Neural progenitor cell (in vitro differentiated cells): ENCODE results near the gene OTUD1. TPM values are rescaled to one million over a fixed set of nuclear protein-coding genes. Genes with fewer than 3 reads are reported as not detected.

Source experiments
- DNase-seq: peaks from one replicate; pipeline ENCODE4 v3.0.0-alpha.2; 2016; ENCODE audit warnings: low spot score
- H2AFZ ChIP-seq: fragments of 200-600 bp; sonication (generic); replicated peaks from 2 replicates; pipeline ENCODE4 v1.6.1; 2016; ENCODE audit warnings: antibody characterized with exemption
- H3F3A ChIP-seq: fragments of 200-600 bp; sonication (generic); 2 replicates; pipeline ENCODE4 v1.6.1; 2016; ENCODE audit warnings: antibody characterized with exemption, low read depth
- H3K27ac ChIP-seq: fragments of 200-600 bp; sonication (generic); 2 replicates; pipeline ENCODE4 v1.5.1; 2016; ENCODE audit warnings: mild to moderate bottlenecking
- H3K27me3 ChIP-seq: fragments of 200-600 bp; sonication (generic); 2 replicates; pipeline ENCODE4 v1.6.1; 2016; ENCODE audit warnings: mild to moderate bottlenecking, moderate library complexity
- H3K36me3 ChIP-seq: fragments of 200-600 bp; sonication (generic); 2 replicates; pipeline ENCODE4 v1.5.1; 2016
- H3K4me1 ChIP-seq: fragments of 200-600 bp; sonication (generic); 2 replicates; pipeline ENCODE4 v1.6.1; 2016; ENCODE audit warnings: mixed run types
- H3K4me2 ChIP-seq: fragments of 200-600 bp; sonication (generic); 2 replicates; pipeline ENCODE4 v1.6.1; 2016
- H3K4me3 ChIP-seq: fragments of 200-600 bp; sonication (generic); 2 replicates; pipeline ENCODE4 v1.5.1; 2016
- H3K79me2 ChIP-seq: fragments of 200-600 bp; sonication (generic); 2 replicates; pipeline ENCODE4 v1.6.1; 2016; ENCODE audit warnings: low read depth
- H3K9ac ChIP-seq: fragments of 200-600 bp; sonication (generic); 2 replicates; pipeline ENCODE4 v1.6.1; 2016
- H3K9me3 ChIP-seq: fragments of 200-600 bp; sonication (generic); 2 replicates; pipeline ENCODE4 v1.5.1; 2016; ENCODE audit warnings: low read depth
- H4K20me1 ChIP-seq: fragments of 200-600 bp; sonication (generic); 2 replicates; pipeline ENCODE4 v1.6.1; 2016; ENCODE audit warnings: low read depth
- H3K27ac Mint-ChIP-seq: 3 replicates; pipeline ENCODE4 v1.8.0; 2021; ENCODE audit warnings: mixed read lengths
- H3K27me3 Mint-ChIP-seq: 2 replicates; pipeline ENCODE4 v1.8.0; 2022; ENCODE audit warnings: low read depth, mild to moderate bottlenecking, inconsistent platforms, moderate library complexity, mixed read lengths; ENCODE audit not compliant: insufficient read depth
- H3K36me3 Mint-ChIP-seq: 3 replicates; pipeline ENCODE4 v1.8.0; 2021; ENCODE audit warnings: mixed read lengths
- H3K4me1 Mint-ChIP-seq: 3 replicates; pipeline ENCODE4 v1.8.0; 2021; ENCODE audit warnings: mixed read lengths
- H3K4me3 Mint-ChIP-seq: 3 replicates; pipeline ENCODE4 v1.8.0; 2021; ENCODE audit warnings: mild to moderate bottlenecking, moderate library complexity, mixed read lengths
- H3K9me3 Mint-ChIP-seq: 3 replicates; pipeline ENCODE4 v1.8.0; 2020; ENCODE audit warnings: mixed read lengths
- EZH2 ChIP-seq: fragments of 200-600 bp; sonication (generic); IDR thresholded peaks from 2 replicates; pipeline ENCODE4 v1.6.1; 2017; ENCODE audit warnings: antibody characterized with exemption, mild to moderate bottlenecking, moderate library complexity
- EZH2phosphoT487 ChIP-seq: fragments of 200-600 bp; sonication (generic); IDR thresholded peaks from 2 replicates; pipeline ENCODE4 v1.6.1; 2017; ENCODE audit warnings: antibody characterized with exemption
- total RNA-seq: library from RNA; depleted of rRNA; stranded (reverse); fragments of >200 nt; gene quantifications from 2 replicates; pipeline ENCODE4 v1.2.3, GENCODE V29; 2015; ENCODE audit warnings: low replicate concordance
- TF ChIP-seq, protein P1 (sequence below): fragments of 200-600 bp; sonication (generic); IDR thresholded peaks from 2 replicates; pipeline ENCODE4 v1.5.1; 2017; ENCODE audit warnings: antibody characterized with exemption, mild to moderate bottlenecking

Gene OTUD1
- total RNA-seq, 1 donor from 2014 or later: 7.9 TPM

GRCh38 chr10:23442936-23443335, 4.1 kb downstream of the OTUD1 start:
- H2AFZ ChIP-seq: no peak overlapping the region
- H3K9ac ChIP-seq: no peak overlapping the region
- no peak overlapping the region for H3K4me3 Mint-ChIP-seq
- H3K27me3 ChIP-seq: peaks cover 20% of the 10 kb centered on the region
- H3K4me3 ChIP-seq: no peak overlapping the region
- H3K4me1 Mint-ChIP-seq: peaks cover 39% of the 10 kb centered on the region
- no peak overlapping the region for H3K27ac Mint-ChIP-seq
- H3K27ac ChIP-seq: no peak overlapping the region
- H3K36me3 ChIP-seq: no peaks in the 10 kb centered on the region
- TF ChIP-seq, protein P1, sequence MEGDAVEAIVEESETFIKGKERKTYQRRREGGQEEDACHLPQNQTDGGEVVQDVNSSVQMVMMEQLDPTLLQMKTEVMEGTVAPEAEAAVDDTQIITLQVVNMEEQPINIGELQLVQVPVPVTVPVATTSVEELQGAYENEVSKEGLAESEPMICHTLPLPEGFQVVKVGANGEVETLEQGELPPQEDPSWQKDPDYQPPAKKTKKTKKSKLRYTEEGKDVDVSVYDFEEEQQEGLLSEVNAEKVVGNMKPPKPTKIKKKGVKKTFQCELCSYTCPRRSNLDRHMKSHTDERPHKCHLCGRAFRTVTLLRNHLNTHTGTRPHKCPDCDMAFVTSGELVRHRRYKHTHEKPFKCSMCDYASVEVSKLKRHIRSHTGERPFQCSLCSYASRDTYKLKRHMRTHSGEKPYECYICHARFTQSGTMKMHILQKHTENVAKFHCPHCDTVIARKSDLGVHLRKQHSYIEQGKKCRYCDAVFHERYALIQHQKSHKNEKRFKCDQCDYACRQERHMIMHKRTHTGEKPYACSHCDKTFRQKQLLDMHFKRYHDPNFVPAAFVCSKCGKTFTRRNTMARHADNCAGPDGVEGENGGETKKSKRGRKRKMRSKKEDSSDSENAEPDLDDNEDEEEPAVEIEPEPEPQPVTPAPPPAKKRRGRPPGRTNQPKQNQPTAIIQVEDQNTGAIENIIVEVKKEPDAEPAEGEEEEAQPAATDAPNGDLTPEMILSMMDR: no peak
- TF ChIP-seq EZH2: no peak
- no peaks in the 10 kb centered on the region for H3K9me3 Mint-ChIP-seq
- H4K20me1 ChIP-seq: peaks cover 12% of the 10 kb centered on the region
- H3K4me1 ChIP-seq: peaks cover 12% of the 10 kb centered on the region
- peaks cover 3% of the 10 kb centered on the region for H3K36me3 Mint-ChIP-seq
- H3K79me2 ChIP-seq: no peaks in the 10 kb centered on the region
- no peak overlapping the region for H3K4me2 ChIP-seq
- H3K27me3 Mint-ChIP-seq: peaks cover 11% of the 10 kb centered on the region
- DNase-seq: no peak
- peaks cover 8% of the 10 kb centered on the region for H3F3A ChIP-seq
- no peaks in the 10 kb centered on the region for H3K9me3 ChIP-seq

GRCh38 chr10:23445591-23445990, 6.7 kb downstream of the OTUD1 start:
- H3K36me3 ChIP-seq: no peaks in the 10 kb centered on the region
- H3K4me2 ChIP-seq: no peak overlapping the region

GRCh38 chr10:23448323-23448722, 9.4 kb downstream of the OTUD1 start:
- no peaks in the 10 kb centered on the region for H3K9me3 Mint-ChIP-seq
- peaks cover 3% of the 10 kb centered on the region for H3K36me3 Mint-ChIP-seq

More at GRCh38 chr10:23445591-23445990, 6.7 kb downstream of the OTUD1 start:
- Histone ChIP-seq H3F3A (no peaks in the 10 kb centered on the region), H3K27ac (no peak overlapping the region), H3K4me1 (peaks cover 8% of the 10 kb centered on the region), H2AFZ (no peak overlapping the region), H3K9me3 (no peaks in the 10 kb centered on the region), H3K9ac (no peak overlapping the region), H3K4me3 (no peak overlapping the region), H3K79me2 (no peaks in the 10 kb centered on the region), H4K20me1 (peaks cover 8% of the 10 kb centered on the region), H3K27me3 (peaks cover 13% of the 10 kb centered on the region)
- Mint-ChIP-seq H3K9me3 (no peaks in the 10 kb centered on the region), H3K36me3 (peaks cover 3% of the 10 kb centered on the region), H3K4me3 (no peak overlapping the region), H3K27ac (no peak overlapping the region), H3K4me1 (peaks cover 30% of the 10 kb centered on the region), H3K27me3 (no peaks in the 10 kb centered on the region)
- TF ChIP-seq EZH2: no peak
- no peak for TF ChIP-seq EZH2phosphoT487
- no peak for DNase-seq

More at GRCh38 chr10:23448323-23448722, 9.4 kb downstream of the OTUD1 start:
- Mint-ChIP-seq H3K27ac (no peak overlapping the region), H3K4me1 (peaks cover 4% of the 10 kb centered on the region), H3K27me3 (peaks cover 2% of the 10 kb centered on the region), H3K4me3 (no peak overlapping the region)
- H3K4me1 ChIP-seq: no peaks in the 10 kb centered on the region
- DNase-seq: no peak
- H3K9me3 ChIP-seq: no peaks in the 10 kb centered on the region
- TF ChIP-seq EZH2 (no peak), EZH2phosphoT487 (no peak)
- TF ChIP-seq, protein P1: no peak
- H3K27ac ChIP-seq: no peak overlapping the region
- no peak overlapping the region for H3K4me3 ChIP-seq
- H4K20me1 ChIP-seq: no peaks in the 10 kb centered on the region
- no peaks in the 10 kb centered on the region for H3K79me2 ChIP-seq
- no peak overlapping the region for H2AFZ ChIP-seq
- H3K4me2 ChIP-seq: no peak overlapping the region
- no peaks in the 10 kb centered on the region for H3K27me3 ChIP-seq
- no peak overlapping the region for H3K9ac ChIP-seq
- H3F3A ChIP-seq: no peaks in the 10 kb centered on the region
- H3K36me3 ChIP-seq: no peaks in the 10 kb centered on the region
